ENCODE measurements around the gene SYNE1.

DNA sequence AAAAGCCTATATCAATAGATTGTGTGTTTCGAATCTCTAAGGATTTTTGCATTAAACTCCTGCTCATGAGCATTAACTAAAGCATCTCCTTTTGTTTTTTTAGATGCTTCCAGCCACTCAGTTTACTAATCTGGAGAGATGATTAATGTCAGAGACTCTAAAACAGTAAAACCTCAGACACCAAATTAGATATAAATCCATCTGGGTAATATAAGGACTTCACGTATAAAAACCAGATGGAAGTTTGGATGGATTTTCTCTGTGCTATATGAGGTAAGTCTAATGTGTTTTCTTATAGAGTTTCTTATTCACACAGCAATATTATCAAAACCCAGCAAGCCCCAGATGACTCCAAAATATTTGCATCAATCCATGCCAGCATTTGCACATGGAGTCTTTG lies 137.2 kb downstream of the SYNE1 start:
- TF ChIP-seq, protein P1, sequence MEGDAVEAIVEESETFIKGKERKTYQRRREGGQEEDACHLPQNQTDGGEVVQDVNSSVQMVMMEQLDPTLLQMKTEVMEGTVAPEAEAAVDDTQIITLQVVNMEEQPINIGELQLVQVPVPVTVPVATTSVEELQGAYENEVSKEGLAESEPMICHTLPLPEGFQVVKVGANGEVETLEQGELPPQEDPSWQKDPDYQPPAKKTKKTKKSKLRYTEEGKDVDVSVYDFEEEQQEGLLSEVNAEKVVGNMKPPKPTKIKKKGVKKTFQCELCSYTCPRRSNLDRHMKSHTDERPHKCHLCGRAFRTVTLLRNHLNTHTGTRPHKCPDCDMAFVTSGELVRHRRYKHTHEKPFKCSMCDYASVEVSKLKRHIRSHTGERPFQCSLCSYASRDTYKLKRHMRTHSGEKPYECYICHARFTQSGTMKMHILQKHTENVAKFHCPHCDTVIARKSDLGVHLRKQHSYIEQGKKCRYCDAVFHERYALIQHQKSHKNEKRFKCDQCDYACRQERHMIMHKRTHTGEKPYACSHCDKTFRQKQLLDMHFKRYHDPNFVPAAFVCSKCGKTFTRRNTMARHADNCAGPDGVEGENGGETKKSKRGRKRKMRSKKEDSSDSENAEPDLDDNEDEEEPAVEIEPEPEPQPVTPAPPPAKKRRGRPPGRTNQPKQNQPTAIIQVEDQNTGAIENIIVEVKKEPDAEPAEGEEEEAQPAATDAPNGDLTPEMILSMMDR (IDR thresholded peaks at IDR 0.05; ENCODE audit: insufficient read depth, low read length, poor library complexity, severe bottlenecking) = no peak
- no peak for TF ChIP-seq EZH2phosphoT487 (conservative IDR thresholded peaks at IDR 0.05; ENCODE audit: low read length)

All from SU-DHL-6 (cell line).